ENCODE data around the gene MRFAP1. TPM values are rescaled to one million over a fixed set of nuclear protein-coding genes. Genes with fewer than 3 reads are reported as not detected.
A peak's percentile ranks its signal among the peaks of the same experiment; 100 is the strongest.
"Not testable (repeated sequence)": the region's sequence is repeated elsewhere in the genome, so short reads cannot be mapped to it uniquely, and the experiment has no call there.

MRFAP1 gene
- total RNA-seq, 1 donor from 2014 or later, result 235 TPM

GRCh38 chr4:6621556-6621927, 18.9 kb upstream of the MRFAP1 start:
- H3K4me1 ChIP-seq, result no peaks in the 10 kb centered on the region
- H3K36me3 ChIP-seq, result peaks cover 25% of the 10 kb centered on the region
- intact Hi-C loops (cut with DNase I), result no loop called here
- no peak overlapping the region for H3K27ac ChIP-seq
- no peak for TF ChIP-seq CTCF (IDR thresholded peaks at IDR 0.05)
- DNase-seq (peak; percentile 41), ATAC-seq (no peak)
- no peak overlapping the region for H3K4me3 ChIP-seq
- H3K27me3 ChIP-seq, result no peaks in the 10 kb centered on the region
- H3K9me3 ChIP-seq, result no peaks in the 10 kb centered on the region

GRCh38 chr4:6622744-6623143, 17.7 kb upstream of the MRFAP1 start:
- H3K4me1 ChIP-seq, result no peaks in the 10 kb centered on the region
- ATAC-seq (no peak), DNase-seq (peak; percentile 40)
- H3K4me3 ChIP-seq, result no peak overlapping the region
- intact Hi-C loops (cut with DNase I), result no loop called here
- H3K36me3 ChIP-seq, result peaks cover 15% of the 10 kb centered on the region
- H3K27me3 ChIP-seq, result no peaks in the 10 kb centered on the region
- no peak overlapping the region for H3K27ac ChIP-seq
- no peak for TF ChIP-seq CTCF (IDR thresholded peaks at IDR 0.05)
- H3K9me3 ChIP-seq, result no peaks in the 10 kb centered on the region

GRCh38 chr4:6625256-6625655, 15.2 kb upstream of the MRFAP1 start:
- intact Hi-C loops (cut with DNase I), result no loop called here
- H3K9me3 ChIP-seq, result no peaks in the 10 kb centered on the region
- no peak for ATAC-seq
- no peak overlapping the region for H3K27ac ChIP-seq
- H3K4me3 ChIP-seq, result no peak overlapping the region
- no peaks in the 10 kb centered on the region for H3K4me1 ChIP-seq
- TF ChIP-seq CTCF (IDR thresholded peaks at IDR 0.05), result no peak
- DNase-seq, result peak; percentile 12
- H3K36me3 ChIP-seq, result no peaks in the 10 kb centered on the region
- H3K27me3 ChIP-seq, result no peaks in the 10 kb centered on the region

- DNase-seq (peak; percentile 34), ATAC-seq (no peak)
- intact Hi-C loops (cut with DNase I), result no loop called here
- Histone ChIP-seq H3K4me3 (no peak overlapping the region), H3K27me3 (no peaks in the 10 kb centered on the region), H3K27ac (no peak overlapping the region), H3K36me3 (no peaks in the 10 kb centered on the region), H3K9me3 (no peaks in the 10 kb centered on the region), H3K4me1 (no peaks in the 10 kb centered on the region)
- no peak for TF ChIP-seq CTCF (IDR thresholded peaks at IDR 0.05)
These were observed 14.4 kb upstream of the MRFAP1 start for GRCh38 chr4:6626066-6626465.

GRCh38 chr4:6627832-6628231, 12.7 kb upstream of the MRFAP1 start:
- Histone ChIP-seq H3K4me3 (no peak overlapping the region), H3K4me1 (no peaks in the 10 kb centered on the region), H3K9me3 (no peaks in the 10 kb centered on the region), H3K27ac (no peak overlapping the region), H3K27me3 (no peaks in the 10 kb centered on the region), H3K36me3 (no peaks in the 10 kb centered on the region)
- no peak for TF ChIP-seq CTCF (IDR thresholded peaks at IDR 0.05)
- intact Hi-C loops (cut with DNase I), result no loop called here
- ATAC-seq (no peak), DNase-seq (no peak)

GRCh38 chr4:6628484-6628883, 12.0 kb upstream of the MRFAP1 start:
- ATAC-seq; H3K36me3 ChIP-seq; H3K4me3 ChIP-seq; H3K27ac ChIP-seq; H3K4me1 ChIP-seq; intact Hi-C loops (cut with DNase I); DNase-seq; H3K9me3 ChIP-seq; H3K27me3 ChIP-seq: not testable (repeated sequence)

Measured in upper lobe of right lung (tissue), 1 donor.